Head of caudate nucleus (tissue), 42 donors: ENCODE results near the gene KLHDC4.
A peak's percentile ranks its signal among the peaks of the same experiment; 100 is the strongest.
"Not testable (repeated sequence)": the region's sequence is repeated elsewhere in the genome, so short reads cannot be mapped to it uniquely, and the experiment has no call there.

Experiments
- DNase-seq, 42 donors: peaks; one replicate each; pipeline versions ENCODE4 v3.0.0 to v3.0.0-alpha.2; 2020 to 2021; ENCODE audit warnings: mixed read lengths in 7 of 42
- intact Hi-C: fragments of 100-400 bp; cut with DNase I; formaldehyde crosslinking; loops from one replicate; pipeline ENCODE4 v1.15.0; 2022

KLHDC4 gene

DNA sequence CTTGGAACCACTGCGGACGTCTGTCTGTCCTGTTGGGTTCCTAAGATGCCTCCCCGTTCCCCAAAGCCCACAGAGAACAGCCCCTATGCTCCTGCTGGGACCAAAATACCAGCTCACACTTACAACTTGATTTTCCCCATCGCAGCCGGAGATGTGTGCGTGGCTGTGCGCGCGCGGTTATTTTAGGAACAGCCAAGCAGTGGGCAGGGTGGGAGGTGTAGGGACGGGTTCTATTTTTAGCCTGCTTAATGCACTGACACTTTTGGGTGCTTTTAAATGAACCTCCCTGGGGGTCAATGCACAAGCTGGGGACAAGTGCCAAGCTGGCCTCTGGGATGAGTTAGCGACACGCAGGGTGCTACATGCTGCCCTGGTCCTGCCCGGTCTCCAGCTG lies 74.1 kb downstream of the KLHDC4 start:
- DNase-seq = peak in 36 of 42 donors; percentile 27 to 86 (median 58)
- intact Hi-C loops = no loop called here

DNA sequence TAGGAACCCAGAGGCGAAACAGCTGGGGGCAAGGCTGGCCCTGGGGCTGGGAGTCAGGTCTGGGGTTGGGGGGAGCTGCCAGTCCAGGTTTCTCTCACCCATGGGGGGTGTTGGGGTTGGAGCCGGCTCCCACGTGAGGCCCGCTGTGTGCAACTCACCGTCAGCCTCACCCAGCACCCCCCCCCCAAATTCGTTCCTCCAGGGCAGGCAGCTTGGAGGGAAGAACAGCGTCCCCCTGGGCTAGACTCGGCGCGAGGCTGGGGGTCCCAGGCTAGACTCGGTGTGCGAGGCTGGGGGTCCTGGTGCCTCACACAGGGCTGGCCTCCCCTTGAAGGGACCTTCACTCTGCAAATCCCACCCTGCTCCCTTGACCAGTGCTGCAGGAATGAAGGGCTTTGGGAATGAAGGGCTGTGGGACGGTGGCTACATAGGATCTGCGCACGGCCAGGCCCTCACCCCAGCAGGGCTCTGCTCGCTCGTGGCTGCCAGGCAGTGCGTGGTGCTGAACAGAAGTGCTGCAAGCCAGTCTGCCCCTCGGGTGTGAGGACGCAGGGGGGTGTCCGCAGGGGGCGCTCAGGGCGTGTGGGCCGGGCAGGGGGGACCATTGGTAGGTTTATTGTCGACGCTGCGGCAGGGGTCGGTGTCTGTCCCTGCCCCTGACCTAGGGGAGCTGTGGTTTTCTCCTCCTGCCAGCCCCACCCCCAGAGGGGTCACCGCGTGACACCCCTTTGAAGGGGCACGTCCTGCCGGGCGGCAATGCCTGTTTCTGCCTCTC lies 74.7 kb downstream of the KLHDC4 start:
- DNase-seq = no peak
- intact Hi-C loops = no loop called here

GRCh38 chr16:87689956-87690465 lies 75.8 kb downstream of the KLHDC4 start:
- intact Hi-C loops = no loop called here

DNA sequence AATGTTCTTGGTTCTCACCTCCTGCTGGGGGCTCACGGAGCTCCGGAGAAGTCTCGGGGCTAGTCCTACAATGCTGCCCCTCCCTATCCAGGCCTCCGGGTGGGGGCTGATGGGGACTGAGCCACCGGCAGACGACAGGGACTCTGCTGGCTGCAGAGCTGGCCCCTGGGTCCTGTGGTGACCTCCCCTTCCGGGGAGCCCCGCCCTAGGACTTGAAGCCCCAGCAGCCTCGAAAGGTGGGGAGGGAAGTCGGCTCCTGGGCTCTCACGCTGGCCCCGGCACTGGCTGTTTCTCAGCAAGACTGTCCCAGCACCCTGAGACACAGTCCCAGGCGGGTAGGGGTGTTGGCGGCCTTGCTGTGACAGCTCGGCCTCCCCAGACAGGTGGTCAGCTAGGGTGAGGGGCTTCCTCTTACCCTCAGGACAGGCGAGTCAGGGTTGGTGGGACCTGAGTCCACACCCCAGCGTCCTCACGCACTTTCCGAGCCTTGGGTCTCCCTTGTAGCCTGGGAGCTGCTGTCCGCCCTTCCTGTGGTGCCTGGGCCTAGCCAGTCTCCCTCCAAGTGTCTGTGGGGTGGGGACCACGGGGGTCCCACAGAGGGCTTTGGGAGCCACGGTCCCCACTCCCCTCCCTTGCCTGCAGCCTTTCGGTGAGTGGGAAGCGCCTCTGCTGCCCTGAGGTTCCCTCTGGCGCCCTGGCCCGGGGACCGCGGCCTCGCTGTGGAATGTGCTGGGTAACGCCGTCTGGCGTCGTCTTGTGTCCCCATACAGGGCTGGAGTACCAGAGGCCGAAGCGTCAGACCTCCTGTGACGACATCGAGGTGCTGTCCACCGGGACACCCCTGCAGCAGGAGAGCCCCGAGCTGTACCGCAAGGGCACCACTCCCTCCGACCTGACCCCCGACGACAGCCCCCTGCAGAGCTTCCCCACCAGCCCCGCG lies 76.6 kb downstream of the KLHDC4 start:
- DNase-seq = no peak
- intact Hi-C loops = no loop called here

More at GRCh38 chr16:87689956-87690465, 75.8 kb downstream of the KLHDC4 start:
- DNase-seq = no peak

- intact Hi-C loops = no loop called here
- no peak for DNase-seq
Observed at GRCh38 chr16:87687998-87688529, 77.7 kb downstream of the KLHDC4 start.

DNA sequence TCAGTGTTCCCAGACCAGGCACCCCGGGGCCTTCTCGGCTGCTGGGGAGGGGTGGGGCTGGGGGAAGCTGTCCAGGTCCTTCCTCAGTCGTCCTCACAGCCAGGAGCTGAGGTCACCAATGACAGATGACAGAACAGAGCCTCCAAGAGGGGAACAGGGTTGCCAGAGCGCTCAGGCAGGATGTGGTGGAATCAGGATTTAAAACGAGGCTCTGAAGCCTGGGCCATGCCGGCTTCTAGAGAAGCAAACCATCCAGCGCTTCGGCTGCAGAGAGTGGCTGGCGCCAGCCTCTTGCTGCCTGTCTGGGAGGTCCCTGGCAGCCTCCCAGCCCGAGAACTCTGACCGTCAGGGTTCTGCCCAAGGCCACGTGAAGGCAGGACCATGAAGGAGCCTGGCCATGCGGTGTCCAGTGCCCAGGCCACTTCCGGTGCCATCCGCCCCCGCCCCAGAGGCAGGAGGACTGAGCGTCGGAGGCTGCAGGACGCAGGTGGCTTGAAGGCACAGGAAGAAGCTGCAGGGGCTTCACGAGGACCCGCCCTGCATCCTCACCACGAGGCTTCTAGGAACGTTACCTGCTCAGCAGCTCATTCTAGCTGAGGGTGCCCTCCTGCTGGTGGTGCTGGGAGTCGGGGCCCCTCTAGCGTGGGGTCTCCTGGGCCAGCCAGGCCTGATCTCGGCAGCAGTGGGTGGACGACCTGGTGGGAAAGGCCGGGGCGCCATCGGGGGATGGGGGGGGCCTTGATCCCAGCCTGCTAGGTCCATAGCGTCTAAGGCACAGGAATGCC lies 78.5 kb downstream of the KLHDC4 start:
- peak in 6 of 42 donors; percentile 18 to 49 (median 22) for DNase-seq
- intact Hi-C loops = no loop called here

DNA sequence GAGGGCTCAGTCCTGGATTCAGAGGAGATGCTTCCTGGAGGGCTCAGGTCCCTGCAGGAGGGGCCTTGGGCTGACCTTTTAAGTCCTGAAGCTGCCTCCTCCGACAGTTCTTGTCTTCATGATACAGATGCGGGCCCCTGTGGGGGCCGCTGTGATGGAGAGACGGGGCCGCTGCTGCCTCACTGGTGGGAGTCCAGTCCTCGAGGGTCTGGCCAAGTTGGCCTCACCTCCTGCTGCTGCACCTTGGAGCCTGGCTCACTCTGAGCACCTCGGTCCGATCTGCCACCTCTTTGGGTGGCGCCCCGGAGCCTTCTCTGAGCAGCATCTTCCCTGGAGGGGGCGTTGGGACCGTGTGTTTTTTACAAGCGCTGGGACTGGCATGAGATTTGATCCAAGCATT lies 79.1 kb downstream of the KLHDC4 start:
- intact Hi-C loops = no loop called here
- no peak for DNase-seq

GRCh38 chr16:87685766-87686165 lies 80.0 kb downstream of the KLHDC4 start:
- intact Hi-C loops = no loop called here
- no peak for DNase-seq

- no peak for DNase-seq
- intact Hi-C loops = no loop called here
Observed at GRCh38 chr16:87685405-87685755, 80.4 kb downstream of the KLHDC4 start.

GRCh38 chr16:87684711-87685404 lies 80.9 kb downstream of the KLHDC4 start:
- intact Hi-C loops = no loop called here
- DNase-seq = no peak

DNA sequence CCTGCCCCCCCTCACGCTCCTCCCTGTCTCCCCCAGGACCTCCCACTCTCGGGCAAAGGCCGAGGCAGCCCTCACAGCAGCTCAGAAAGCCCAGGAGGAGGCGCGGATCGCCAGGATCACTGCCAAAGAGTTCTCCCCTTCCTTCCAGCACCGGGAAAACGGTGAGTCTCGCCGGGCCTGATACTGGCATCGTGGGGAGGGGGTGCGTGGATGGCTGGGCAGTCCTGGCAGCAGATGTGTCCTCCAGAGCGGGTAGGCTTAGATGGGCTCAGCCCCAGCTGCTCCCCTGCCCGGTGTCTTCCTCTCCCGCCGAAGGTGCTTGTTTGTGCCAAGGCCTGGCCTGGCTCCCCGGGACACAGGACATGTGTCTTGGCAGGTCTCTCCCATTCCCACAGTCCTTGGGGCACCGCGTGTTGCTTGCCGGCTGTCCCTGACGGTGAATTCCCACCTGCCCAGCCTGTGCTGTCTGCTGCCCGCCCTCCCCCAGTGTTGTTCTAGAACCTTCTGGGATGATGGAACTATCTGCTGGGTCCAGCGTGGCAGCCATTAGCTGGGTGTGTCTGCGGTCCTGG lies 81.6 kb downstream of the KLHDC4 start:
- no peak for DNase-seq

GRCh38 chr16:87682852-87683399 lies 82.9 kb downstream of the KLHDC4 start:
- intact Hi-C loops = no loop called here
- DNase-seq = no peak

More for the DNA sequence above, 81.6 kb downstream of the KLHDC4 start:
- intact Hi-C loops = no loop called here

DNA sequence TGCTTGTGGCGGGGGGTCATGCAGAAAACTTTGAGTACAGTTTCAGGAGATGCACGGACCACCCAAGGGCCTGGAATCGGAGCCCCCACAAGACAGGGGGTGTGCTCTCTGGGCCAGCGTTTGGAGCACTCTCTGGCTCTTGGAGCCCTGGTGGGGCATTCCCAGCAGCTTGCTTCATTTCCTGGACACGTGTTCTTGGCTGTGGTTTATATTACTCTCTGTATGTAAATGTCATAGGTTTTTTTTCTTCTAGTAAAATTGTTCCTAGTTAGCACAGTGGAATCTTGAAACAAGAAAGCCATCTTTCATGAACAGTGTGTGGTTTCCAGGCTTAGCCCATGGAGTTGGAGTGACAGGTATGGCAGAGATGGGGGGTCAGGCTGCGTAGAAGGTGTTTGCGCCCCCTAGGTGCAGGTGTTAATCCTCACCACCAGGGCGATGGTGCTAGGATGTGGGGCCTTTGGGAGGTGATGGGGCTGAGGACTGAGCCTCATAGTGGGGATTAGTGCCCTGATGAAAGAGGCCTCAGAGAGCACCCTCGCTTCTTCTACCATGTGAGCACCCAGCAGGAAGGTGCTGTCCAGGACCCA lies 83.7 kb downstream of the KLHDC4 start:
- intact Hi-C loops = no loop called here
- no peak for DNase-seq

- DNase-seq, intact Hi-C loops: not testable (repeated sequence)
Observed at GRCh38 chr16:87681051-87681602, 84.7 kb downstream of the KLHDC4 start.

DNA sequence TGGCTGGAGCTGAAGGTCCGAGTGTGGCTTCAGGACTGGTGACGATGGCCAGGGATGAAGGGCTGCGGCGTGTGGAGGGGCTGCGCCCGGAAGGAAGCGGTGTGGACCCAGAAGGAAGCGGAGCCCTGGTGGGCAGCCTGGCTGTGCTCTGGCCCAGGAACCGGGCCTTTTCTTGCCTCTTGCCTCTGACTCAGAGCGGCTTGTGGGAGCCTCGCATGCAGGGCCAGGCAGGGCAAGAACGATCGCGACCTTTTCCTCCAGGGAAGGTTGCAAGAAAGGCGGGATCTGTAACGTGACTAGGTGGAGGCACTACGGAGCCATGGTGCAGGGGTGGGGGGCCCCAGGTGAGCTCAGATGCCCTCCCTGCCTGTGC lies 85.5 kb downstream of the KLHDC4 start:
- no peak for DNase-seq
- intact Hi-C loops = no loop called here

DNA sequence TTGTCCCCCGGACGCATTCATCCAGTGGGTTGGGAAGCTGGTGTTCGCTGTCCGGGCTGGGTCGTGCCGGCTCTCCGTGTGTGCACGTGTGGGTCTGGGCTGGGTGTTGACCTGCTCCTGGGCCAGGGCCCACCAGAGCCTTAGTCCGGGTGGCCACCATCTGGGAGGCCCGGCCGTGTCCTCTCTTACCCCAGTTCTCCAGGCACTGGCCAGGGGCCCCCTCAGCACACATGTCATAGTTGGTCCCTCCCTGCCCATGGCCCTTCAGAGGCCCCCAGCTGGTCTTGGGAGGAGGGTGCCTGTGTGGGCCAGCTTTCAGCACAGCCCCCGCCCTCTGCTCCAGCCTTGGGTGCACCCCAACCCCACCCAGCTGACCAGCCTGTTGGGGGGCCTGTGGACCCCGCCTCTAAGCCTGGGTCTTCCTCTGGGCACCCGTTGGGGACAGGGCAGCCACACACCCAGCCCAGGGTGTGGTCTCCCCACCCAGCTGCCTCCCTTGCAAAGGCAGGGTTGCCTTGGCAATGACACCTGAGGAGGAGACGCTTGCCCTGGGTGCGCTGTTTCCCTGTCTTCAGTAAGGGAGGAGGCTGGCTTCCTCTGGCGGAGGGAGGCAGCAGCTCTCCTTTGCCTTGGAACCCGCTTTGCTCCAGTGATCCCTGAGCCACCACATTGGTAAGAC lies 86.1 kb downstream of the KLHDC4 start:
- intact Hi-C loops = no loop called here
- peak in 39 of 42 donors; percentile 17 to 84 (median 53) for DNase-seq

- intact Hi-C loops = no loop called here
- DNase-seq = peak in 1 of 42 donors; percentile 52
Observed at GRCh38 chr16:87678618-87679017, 87.2 kb downstream of the KLHDC4 start.
